ENCODE measurements around the gene OMA1.
A peak's percentile ranks its signal among the peaks of the same experiment; 100 is the strongest.

OMA1 gene

DNA sequence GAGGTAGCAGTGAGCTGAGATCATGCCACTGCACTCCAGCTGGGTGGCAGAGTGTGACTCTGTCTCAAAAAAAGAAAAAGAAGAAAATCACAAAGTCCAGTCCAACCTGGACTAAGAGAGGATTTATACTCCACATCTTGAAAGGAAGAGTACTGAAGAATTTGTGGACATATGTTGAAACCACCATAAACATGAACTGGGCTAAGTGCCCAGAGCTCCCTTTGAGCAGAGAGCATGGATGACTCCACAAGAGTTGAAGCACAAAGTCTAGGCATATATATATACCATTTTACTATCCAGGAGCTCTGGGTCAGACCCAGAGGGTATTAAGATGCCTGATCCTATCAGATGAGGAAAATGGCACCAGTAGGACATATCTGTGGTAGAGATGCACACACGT, 86.6 kb downstream of the OMA1 start:
- H3K36me3 ChIP-seq (ENCODE audit: control insufficient read depth, insufficient read depth, low read length): no peaks in the 10 kb centered on the region
- H3K4me1 ChIP-seq (ENCODE audit: control insufficient read depth, insufficient read depth, low read length): no peaks in the 10 kb centered on the region
- no peak overlapping the region for H3K9ac ChIP-seq (ENCODE audit: low read depth, low read length)
- H3K4me3 ChIP-seq (ENCODE audit: low read depth, low read length): no peak overlapping the region
- no peaks in the 10 kb centered on the region for H3K9me3 ChIP-seq (ENCODE audit: control insufficient read depth, insufficient read depth, low read length)
- no peaks in the 10 kb centered on the region for H3K27me3 ChIP-seq (ENCODE audit: control insufficient read depth, insufficient read depth, low read length)
- no peak overlapping the region for H3K27ac ChIP-seq (ENCODE audit: low read depth, low read length)

DNA sequence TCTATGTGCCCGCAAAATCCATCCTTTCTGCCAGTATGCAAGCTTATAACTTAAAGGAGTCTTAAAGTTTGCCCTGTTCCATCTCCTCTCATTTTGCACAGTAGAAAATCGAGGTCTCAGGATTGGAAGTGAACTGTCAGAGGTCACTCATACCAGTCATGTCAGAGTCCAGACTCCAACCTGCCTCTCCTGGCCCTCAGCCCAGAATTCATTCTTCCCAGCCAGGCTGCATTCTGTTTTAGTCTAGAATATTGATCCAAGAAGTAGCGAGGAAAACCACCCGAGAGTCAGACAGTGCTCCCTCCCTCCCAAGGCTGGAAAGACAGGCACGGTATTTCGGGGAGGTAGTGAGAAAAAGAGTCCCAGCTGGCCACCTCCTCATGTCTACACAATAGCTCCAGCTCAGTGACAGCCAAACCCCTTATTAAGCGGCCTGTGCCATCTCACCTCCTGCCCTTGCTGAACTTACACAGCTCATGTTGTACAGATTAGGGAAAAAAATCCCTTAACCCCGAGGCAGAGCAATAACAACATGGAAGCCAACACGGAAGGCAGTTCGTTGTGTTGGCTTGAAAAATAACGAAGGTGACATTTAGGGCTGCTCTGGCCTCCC, 89.4 kb downstream of the OMA1 start:
- Histone ChIP-seq H3K9ac (ENCODE audit: low read depth, low read length) (no peak overlapping the region), H3K4me3 (ENCODE audit: low read depth, low read length) (no peak overlapping the region), H3K27me3 (ENCODE audit: control insufficient read depth, insufficient read depth, low read length) (no peaks in the 10 kb centered on the region), H3K9me3 (ENCODE audit: control insufficient read depth, insufficient read depth, low read length) (no peaks in the 10 kb centered on the region), H3K36me3 (ENCODE audit: control insufficient read depth, insufficient read depth, low read length) (no peaks in the 10 kb centered on the region), H3K4me1 (ENCODE audit: control insufficient read depth, insufficient read depth, low read length) (no peaks in the 10 kb centered on the region), H3K27ac (ENCODE audit: low read depth, low read length) (no peak overlapping the region)

DNA sequence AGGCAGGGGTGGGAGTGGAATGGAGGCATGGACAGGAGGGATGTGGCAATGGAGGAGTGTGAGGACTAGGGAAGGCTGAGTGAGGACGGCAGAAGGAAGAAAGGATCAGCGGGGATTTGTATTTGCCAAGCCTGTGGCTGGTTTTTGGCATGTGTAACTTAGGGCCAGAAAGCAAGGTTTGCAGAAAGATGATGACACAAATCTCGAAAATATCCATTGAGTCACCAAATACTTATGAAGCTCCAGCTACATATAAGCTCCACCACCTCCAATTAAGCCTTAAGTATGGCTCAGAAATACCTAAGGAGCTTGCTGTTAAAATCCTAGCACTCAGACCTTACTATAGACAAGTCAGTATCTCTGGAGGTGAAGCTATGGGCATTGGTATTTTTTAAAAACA, 90.1 kb downstream of the OMA1 start:
- Histone ChIP-seq H3K4me3 (ENCODE audit: low read depth, low read length) (no peak overlapping the region), H3K27me3 (ENCODE audit: control insufficient read depth, insufficient read depth, low read length) (no peaks in the 10 kb centered on the region), H3K36me3 (ENCODE audit: control insufficient read depth, insufficient read depth, low read length) (no peaks in the 10 kb centered on the region), H3K9me3 (ENCODE audit: control insufficient read depth, insufficient read depth, low read length) (no peaks in the 10 kb centered on the region), H3K27ac (ENCODE audit: low read depth, low read length) (no peak overlapping the region), H3K4me1 (ENCODE audit: control insufficient read depth, insufficient read depth, low read length) (no peaks in the 10 kb centered on the region), H3K9ac (ENCODE audit: low read depth, low read length) (no peak overlapping the region)

- Histone ChIP-seq H3K4me1 (ENCODE audit: control insufficient read depth, insufficient read depth, low read length) (no peaks in the 10 kb centered on the region), H3K36me3 (ENCODE audit: control insufficient read depth, insufficient read depth, low read length) (no peaks in the 10 kb centered on the region), H3K27me3 (ENCODE audit: control insufficient read depth, insufficient read depth, low read length) (no peaks in the 10 kb centered on the region)
Observed at GRCh38 chr1:58454807-58455206, 91.7 kb downstream of the OMA1 start.

GRCh38 chr1:58454385-58454784, 92.1 kb downstream of the OMA1 start:
- Histone ChIP-seq H3K27me3 (ENCODE audit: control insufficient read depth, insufficient read depth, low read length) (no peaks in the 10 kb centered on the region), H3K9ac (ENCODE audit: low read depth, low read length) (no peak overlapping the region), H3K4me3 (ENCODE audit: low read depth, low read length) (no peak overlapping the region), H3K9me3 (ENCODE audit: control insufficient read depth, insufficient read depth, low read length) (no peaks in the 10 kb centered on the region), H3K36me3 (ENCODE audit: control insufficient read depth, insufficient read depth, low read length) (no peaks in the 10 kb centered on the region), H3K4me1 (ENCODE audit: control insufficient read depth, insufficient read depth, low read length) (no peaks in the 10 kb centered on the region), H3K27ac (ENCODE audit: low read depth, low read length) (no peak overlapping the region)

More at GRCh38 chr1:58454807-58455206, 91.7 kb downstream of the OMA1 start:
- Histone ChIP-seq H3K4me3 (ENCODE audit: low read depth, low read length) (no peak overlapping the region), H3K9ac (ENCODE audit: low read depth, low read length) (no peak overlapping the region), H3K9me3 (ENCODE audit: control insufficient read depth, insufficient read depth, low read length) (no peaks in the 10 kb centered on the region), H3K27ac (ENCODE audit: low read depth, low read length) (no peak overlapping the region)

GRCh38 chr1:58451560-58452191, 94.8 kb downstream of the OMA1 start:
- Histone ChIP-seq H3K4me3 (ENCODE audit: low read depth, low read length) (no peak overlapping the region), H3K36me3 (ENCODE audit: control insufficient read depth, insufficient read depth, low read length) (no peaks in the 10 kb centered on the region), H3K4me1 (ENCODE audit: control insufficient read depth, insufficient read depth, low read length) (peaks cover 10% of the 10 kb centered on the region), H3K27ac (ENCODE audit: low read depth, low read length) (no peak overlapping the region), H3K27me3 (ENCODE audit: control insufficient read depth, insufficient read depth, low read length) (no peaks in the 10 kb centered on the region), H3K9ac (ENCODE audit: low read depth, low read length) (no peak overlapping the region), H3K9me3 (ENCODE audit: control insufficient read depth, insufficient read depth, low read length) (no peaks in the 10 kb centered on the region)

DNA sequence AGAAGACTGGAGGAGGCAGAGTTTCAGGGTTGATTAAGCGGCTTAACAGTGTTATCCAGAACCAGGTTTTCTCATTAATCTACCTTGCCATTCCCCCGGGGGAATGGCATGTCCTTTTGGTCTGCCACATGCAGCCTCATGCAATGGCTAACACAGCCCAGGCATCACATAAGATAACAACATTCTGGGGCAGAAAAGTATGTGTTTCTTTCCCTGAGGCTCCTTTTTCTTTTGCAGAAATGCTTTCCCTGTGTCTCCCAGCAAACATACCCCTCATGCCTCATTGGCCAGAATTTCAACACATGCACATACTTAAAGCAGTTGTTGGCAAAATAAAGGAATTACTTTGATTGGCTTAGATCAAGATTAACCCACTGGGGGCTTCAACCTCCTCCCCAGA, 98.6 kb downstream of the OMA1 start:
- no peak overlapping the region for H3K4me3 ChIP-seq (ENCODE audit: low read depth, low read length)
- H3K9ac ChIP-seq (ENCODE audit: low read depth, low read length): no peak overlapping the region
- no peak overlapping the region for H3K27ac ChIP-seq (ENCODE audit: low read depth, low read length)
- H3K4me1 ChIP-seq (ENCODE audit: control insufficient read depth, insufficient read depth, low read length): peaks cover 10% of the 10 kb centered on the region
- no peaks in the 10 kb centered on the region for H3K9me3 ChIP-seq (ENCODE audit: control insufficient read depth, insufficient read depth, low read length)
- no peaks in the 10 kb centered on the region for H3K36me3 ChIP-seq (ENCODE audit: control insufficient read depth, insufficient read depth, low read length)
- H3K27me3 ChIP-seq (ENCODE audit: control insufficient read depth, insufficient read depth, low read length): no peaks in the 10 kb centered on the region

DNA sequence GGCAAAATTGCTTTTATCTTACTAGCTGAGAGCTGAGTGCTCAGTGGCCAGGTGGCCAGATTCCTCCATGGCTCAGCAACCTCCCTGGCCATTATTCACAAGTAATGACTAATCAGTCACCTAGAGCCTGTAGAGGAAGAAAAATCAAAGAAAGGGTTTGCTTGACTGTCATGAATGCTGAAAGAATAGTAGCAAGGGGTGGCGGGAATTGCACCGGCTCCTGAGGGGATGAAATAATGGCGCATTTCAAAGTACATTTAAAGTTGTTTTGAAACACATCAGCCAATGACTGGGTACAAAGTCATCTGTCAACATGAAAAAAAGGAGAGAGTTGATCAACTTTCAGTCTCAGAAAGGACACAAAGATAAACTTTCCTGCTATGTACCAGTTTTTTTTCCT, 99.5 kb downstream of the OMA1 start:
- Histone ChIP-seq H3K9ac (ENCODE audit: low read depth, low read length) (no peak overlapping the region), H3K9me3 (ENCODE audit: control insufficient read depth, insufficient read depth, low read length) (no peaks in the 10 kb centered on the region), H3K4me3 (ENCODE audit: low read depth, low read length) (no peak overlapping the region), H3K27ac (ENCODE audit: low read depth, low read length) (peak overlapping the region; percentile 30), H3K4me1 (ENCODE audit: control insufficient read depth, insufficient read depth, low read length) (peaks cover 10% of the 10 kb centered on the region), H3K36me3 (ENCODE audit: control insufficient read depth, insufficient read depth, low read length) (no peaks in the 10 kb centered on the region), H3K27me3 (ENCODE audit: control insufficient read depth, insufficient read depth, low read length) (no peaks in the 10 kb centered on the region)

DNA sequence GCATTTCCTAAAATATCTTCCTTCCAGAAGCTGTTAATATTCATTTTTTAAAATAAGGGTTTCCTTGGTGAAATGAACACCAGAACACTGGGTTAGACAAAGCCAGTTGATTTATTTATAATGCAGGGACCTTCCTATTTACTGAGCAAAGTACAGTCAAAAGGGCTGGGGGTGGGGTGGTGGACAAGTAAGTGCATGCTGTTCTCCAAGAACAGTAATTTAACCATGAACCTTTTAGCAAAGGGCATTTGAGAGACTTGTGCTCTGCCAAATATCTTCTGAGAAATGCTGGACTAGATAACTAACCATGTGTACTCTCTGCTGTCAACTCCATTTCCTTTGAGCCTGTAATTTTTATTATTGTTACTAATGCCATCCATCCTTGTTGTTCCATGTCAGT, 100.2 kb downstream of the OMA1 start:
- H3K4me1 ChIP-seq (ENCODE audit: control insufficient read depth, insufficient read depth, low read length): peaks cover 10% of the 10 kb centered on the region
- no peak overlapping the region for H3K9ac ChIP-seq (ENCODE audit: low read depth, low read length)
- H3K27ac ChIP-seq (ENCODE audit: low read depth, low read length): no peak overlapping the region
- no peaks in the 10 kb centered on the region for H3K36me3 ChIP-seq (ENCODE audit: control insufficient read depth, insufficient read depth, low read length)
- no peaks in the 10 kb centered on the region for H3K27me3 ChIP-seq (ENCODE audit: control insufficient read depth, insufficient read depth, low read length)
- H3K4me3 ChIP-seq (ENCODE audit: low read depth, low read length): no peak overlapping the region
- no peaks in the 10 kb centered on the region for H3K9me3 ChIP-seq (ENCODE audit: control insufficient read depth, insufficient read depth, low read length)

- H3K9me3 ChIP-seq (ENCODE audit: control insufficient read depth, insufficient read depth, low read length): no peaks in the 10 kb centered on the region
- H3K9ac ChIP-seq (ENCODE audit: low read depth, low read length): no peak overlapping the region
- H3K4me1 ChIP-seq (ENCODE audit: control insufficient read depth, insufficient read depth, low read length): peaks cover 10% of the 10 kb centered on the region
- no peaks in the 10 kb centered on the region for H3K27me3 ChIP-seq (ENCODE audit: control insufficient read depth, insufficient read depth, low read length)
- H3K27ac ChIP-seq (ENCODE audit: low read depth, low read length): no peak overlapping the region
- no peaks in the 10 kb centered on the region for H3K36me3 ChIP-seq (ENCODE audit: control insufficient read depth, insufficient read depth, low read length)
- no peak overlapping the region for H3K4me3 ChIP-seq (ENCODE audit: low read depth, low read length)
Observed at GRCh38 chr1:58443986-58444868, 102.3 kb downstream of the OMA1 start.

GRCh38 chr1:58442114-58442513, 104.4 kb downstream of the OMA1 start:
- Histone ChIP-seq H3K9me3 (ENCODE audit: control insufficient read depth, insufficient read depth, low read length) (no peaks in the 10 kb centered on the region), H3K27me3 (ENCODE audit: control insufficient read depth, insufficient read depth, low read length) (no peaks in the 10 kb centered on the region), H3K4me1 (ENCODE audit: control insufficient read depth, insufficient read depth, low read length) (peaks cover 4% of the 10 kb centered on the region; the same call in 1 of the 2 replicates), H3K9ac (ENCODE audit: low read depth, low read length) (no peak overlapping the region), H3K4me3 (ENCODE audit: low read depth, low read length) (no peak overlapping the region), H3K36me3 (ENCODE audit: control insufficient read depth, insufficient read depth, low read length) (no peaks in the 10 kb centered on the region), H3K27ac (ENCODE audit: low read depth, low read length) (no peak overlapping the region)
